Hematopoietic multipotent progenitor cell (in vitro differentiated cells): ENCODE data around the gene DNAJC4. TPM values are rescaled to one million over a fixed set of nuclear protein-coding genes. Genes with fewer than 3 reads are reported as not detected.

Experiments used
- DNase-seq, 3 donors: peaks; one replicate each; pipeline ENCODE4 v3.0.0-alpha.2; 2011 to 2015; ENCODE audit warnings: low read depth in 2 of 3, low spot score in 2 of 3
- total RNA-seq: library from RNA; depleted of rRNA; stranded (reverse); fragments of >200 nt; gene quantifications from one replicate; pipeline ENCODE4 v1.2.3, GENCODE V29; 2012

Gene DNAJC4
- total RNA-seq, 1 donor: 44.7 TPM

DNA sequence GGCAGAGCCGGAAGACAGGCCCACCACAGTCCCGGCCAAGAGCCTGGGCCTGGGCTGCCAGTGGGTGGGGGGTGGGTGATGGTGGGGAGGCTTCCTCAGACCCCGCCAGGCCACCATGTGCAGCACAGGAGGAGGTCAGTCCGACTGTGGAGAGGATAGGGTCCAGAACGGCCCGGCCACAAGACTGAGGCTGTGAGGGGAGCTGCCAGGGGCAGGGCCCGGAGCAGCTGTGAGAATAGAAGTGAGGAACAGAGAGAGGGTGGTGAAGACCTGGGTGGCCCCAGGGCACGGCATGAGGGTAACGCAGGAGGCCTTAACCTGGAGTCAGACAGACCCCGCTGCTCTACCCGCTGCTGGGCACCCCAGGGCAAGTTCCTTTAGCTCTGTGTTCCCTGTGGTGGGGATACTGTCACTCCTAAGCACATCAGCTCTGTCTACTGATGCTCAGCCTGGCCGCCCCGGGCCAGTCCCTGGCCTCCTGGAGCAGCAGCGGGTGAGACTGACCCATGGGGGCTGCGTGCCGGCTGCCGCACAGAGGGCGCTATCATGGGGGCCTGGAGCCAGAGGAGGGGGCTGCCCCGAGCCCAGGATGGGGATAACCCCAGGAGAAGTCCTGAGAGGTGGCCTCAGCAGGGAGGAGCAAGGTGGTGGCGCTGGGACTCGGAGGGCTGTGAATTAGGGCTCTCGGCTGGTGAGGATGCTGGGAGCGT lies 22.1 kb upstream of the DNAJC4 start:
- DNase-seq: no peak

DNA sequence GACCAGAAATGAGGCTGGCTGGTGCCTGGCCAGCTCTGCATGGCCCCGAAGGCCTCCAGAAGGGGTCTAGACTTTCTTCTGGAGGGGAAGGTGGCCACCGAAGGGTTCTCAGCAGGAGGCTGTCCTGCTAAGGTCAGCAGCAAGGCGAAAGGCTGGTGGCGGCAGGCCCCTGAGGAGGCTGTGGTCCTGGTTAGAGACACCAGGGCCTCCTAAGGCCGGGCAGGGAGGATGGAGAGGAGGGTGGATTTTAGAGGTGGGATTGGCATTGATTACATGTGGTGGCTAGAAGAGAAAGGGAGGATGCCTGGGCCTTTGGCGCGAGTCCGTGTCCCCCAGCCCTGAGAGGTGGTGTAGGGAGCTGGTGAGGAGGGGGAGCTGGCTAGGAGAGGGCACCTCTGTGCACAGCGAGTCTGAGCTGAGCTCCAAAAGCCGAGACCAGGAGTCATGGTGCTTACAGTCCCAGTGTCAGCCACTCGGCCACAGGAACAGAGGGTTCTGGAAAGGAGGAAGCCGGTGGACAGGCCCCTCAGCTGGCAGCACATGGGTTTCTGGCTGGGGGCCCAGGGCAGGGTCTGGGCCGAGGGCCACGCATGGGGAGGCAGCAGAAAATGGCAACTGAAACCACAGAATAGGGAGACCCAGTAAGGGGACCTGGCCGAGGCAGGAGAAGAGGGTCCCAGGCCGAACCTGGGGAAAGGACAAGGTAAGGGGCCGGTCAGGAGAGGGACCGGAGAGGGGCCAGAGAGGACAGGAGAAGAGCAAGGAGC lies 21.4 kb upstream of the DNAJC4 start:
- no peak for DNase-seq

DNA sequence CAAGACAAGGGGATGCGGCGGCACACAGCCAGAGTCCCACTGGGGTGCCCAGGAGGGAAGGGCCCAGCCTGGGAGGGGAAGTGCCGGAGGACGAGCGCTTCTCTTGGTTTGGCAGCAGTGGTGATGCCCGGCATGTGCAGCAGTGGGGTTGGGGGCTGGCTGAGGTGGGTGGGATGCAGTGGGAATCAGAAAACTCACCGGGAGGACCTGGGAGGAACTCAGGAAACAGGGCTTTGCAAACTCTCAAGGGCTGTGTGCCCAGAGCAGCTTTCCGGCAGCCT lies 20.8 kb upstream of the DNAJC4 start:
- no peak for DNase-seq

DNA sequence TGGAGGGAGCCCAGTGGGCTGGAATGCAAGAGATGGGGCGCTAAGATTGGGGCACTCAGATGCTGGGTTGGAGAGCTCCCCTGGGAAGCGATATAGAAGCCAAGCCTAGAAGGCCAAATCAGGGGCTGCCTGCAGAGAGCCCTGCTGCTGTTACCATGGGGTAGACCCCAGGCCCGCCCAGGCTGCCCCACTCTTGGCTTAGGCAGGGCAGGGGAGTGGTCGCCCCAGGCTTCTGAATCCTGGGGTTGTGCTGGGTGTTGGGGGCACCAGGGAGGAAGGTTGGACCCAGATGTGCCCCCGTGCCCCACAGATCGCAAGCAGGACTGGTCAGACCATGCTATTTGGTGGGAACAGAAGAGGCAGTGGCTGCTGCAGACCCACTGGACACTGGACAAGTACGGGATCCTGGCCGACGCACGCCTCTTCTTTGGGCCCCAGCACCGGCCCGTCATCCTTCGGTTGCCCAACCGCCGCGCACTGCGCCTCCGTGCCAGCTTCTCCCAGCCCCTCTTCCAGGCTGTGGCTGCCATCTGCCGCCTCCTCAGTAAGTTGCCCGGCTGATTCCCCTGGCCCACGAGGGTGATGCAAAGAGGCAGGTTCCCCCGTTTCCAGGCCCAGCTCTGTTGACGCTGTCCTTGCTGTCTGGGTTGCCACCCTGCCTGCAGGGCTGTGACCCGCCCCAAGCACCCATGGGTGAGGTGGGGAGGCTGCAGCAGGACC lies 19.9 kb upstream of the DNAJC4 start:
- no peak for DNase-seq

DNA sequence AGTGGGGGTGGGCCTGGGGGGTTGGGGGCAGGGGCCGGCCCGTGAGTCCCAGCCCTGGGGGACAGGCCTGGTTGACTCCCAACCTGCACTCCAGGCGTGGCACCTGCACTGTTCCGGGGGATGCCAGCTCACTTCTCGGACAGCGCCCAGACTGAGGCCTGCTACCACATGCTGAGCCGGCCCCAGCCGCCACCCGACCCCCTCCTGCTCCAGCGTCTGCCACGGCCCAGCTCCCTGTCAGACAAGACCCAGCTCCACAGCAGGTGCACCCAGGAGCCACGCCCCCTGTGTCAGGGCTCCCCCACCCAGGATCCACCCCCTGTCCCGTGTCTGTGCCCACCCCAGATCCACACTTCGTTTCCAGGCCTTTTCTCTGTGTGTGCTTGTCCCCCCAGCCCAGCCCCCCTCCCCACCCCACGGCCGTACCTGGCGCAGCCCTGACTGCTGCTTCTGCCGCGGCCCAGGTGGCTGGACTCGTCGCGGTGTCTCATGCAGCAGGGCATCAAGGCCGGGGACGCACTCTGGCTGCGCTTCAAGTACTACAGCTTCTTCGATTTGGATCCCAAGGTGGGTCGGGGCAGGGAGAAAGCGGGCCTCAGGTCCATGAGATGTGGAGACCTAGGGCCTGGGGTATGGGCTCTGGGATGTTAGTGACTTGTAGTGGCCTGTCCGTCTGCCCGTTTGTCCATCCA lies 19.0 kb upstream of the DNAJC4 start:
- no peak for DNase-seq

DNA sequence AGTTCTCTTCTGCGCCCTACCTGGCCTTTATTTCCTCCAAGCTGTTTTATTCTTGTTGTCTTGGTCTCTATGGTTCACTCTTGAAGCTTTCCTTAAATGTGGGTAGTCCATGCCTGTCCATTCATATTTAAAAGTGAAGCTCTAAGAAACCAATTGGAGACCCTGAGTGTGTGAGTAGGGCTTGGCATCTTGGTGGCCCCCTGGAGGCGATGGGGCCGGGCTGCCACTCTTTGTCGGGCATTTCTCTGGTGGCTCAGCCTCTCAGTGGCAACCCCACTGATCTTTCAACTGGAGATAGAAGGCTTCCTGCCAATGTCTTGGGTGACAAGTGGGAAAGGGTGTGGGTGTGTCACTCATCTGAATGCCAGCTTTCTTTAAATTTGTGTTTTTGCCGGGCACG lies 13.5 kb upstream of the DNAJC4 start:
- DNase-seq: peak in 1 of 3 donors; percentile 53

DNA sequence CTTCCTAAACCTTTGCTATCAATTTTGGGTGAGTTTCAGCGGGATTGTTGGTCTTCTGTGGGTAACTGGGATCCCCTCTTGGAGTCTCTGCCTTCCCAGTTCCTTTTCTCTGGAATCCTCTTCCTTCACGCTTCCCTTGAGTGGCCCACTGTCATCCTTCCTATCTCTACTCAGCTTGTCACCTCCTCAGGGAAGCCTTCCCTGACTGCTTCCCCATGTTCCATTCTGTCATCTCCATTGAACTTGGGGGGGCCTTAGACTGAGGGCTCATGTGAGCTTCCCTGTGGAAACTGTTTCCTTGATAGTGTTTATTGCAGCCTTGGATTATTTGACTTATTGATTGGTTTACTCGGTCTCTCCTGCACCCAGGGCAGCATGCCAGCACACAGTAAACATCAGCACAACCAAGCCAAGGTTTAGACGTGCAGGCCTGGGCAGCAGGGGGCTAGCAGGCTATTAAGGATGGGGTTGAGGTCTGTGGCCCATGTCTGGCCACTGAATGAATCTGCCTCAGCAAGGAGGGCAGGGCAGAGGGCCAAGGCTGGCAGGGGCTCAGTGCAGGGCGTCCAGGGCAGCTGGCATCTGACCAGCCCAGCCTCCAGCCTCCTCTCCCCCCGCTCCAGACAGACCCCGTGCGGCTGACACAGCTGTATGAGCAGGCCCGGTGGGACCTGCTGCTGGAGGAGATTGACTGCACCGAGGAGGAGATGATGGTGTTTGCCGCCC lies 11.6 kb upstream of the DNAJC4 start:
- DNase-seq: no peak

DNA sequence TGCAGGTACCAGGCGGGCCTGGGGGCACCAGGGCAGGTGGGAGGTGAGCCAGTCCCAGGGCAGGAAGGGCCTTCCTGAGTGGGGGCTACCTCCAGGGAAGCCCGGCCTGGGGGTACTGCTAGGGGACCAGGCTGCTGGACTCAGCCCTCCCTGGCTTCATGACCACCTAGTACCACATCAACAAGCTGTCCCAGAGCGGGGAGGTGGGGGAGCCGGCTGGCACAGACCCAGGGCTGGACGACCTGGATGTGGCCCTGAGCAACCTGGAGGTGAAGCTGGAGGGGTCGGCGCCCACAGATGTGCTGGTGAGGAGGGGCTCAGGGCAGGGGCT lies 11.0 kb upstream of the DNAJC4 start:
- no peak for DNase-seq

DNA sequence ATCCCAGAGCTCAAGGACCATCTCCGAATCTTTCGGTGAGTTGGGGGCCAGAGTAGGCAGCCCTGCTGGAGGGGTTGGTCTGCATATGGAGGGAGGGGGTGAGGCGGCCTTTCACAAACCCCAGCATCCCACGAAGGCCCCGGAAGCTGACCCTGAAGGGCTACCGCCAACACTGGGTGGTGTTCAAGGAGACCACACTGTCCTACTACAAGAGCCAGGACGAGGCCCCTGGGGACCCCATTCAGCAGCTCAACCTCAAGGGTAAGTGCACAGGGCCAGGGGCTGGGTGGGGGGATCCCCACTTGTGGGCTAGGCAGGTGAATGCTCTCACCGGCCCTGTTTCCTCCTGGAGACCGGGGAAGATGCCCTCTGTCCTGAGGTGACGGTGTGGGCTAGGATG lies 10.6 kb upstream of the DNAJC4 start:
- DNase-seq: no peak

DNA sequence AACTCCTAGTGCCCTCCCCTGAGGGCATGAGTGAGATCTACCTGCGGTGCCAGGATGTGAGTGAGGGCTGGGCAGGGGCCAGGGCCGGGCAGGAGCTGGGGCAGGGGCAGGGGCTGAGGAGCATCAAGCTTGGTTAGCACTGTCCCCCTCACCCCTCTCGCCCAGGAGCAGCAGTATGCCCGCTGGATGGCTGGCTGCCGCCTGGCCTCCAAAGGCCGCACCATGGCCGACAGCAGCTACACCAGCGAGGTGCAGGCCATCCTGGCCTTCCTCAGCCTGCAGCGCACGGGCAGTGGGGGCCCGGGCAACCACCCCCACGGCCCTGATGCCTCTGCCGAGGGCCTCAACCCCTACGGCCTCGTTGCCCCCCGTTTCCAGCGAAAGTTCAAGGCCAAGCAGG lies 10.1 kb upstream of the DNAJC4 start:
- no peak for DNase-seq

DNA sequence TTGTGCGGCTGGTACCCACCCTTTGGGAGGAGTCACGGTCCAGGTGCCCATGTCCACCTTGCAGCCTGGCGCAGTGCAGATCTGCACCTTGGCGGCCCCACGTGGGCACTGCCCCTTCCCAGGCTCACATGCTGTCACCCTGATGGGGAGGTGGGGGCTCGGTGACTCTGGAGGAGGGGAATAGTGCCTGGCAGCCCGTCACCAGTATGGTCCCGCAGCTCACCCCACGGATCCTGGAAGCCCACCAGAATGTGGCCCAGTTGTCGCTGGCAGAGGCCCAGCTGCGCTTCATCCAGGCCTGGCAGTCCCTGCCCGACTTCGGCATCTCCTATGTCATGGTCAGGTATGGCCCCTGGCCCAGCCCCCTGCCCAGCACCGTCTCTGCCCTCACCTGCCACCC lies 9.6 kb upstream of the DNAJC4 start:
- DNase-seq: no peak

DNA sequence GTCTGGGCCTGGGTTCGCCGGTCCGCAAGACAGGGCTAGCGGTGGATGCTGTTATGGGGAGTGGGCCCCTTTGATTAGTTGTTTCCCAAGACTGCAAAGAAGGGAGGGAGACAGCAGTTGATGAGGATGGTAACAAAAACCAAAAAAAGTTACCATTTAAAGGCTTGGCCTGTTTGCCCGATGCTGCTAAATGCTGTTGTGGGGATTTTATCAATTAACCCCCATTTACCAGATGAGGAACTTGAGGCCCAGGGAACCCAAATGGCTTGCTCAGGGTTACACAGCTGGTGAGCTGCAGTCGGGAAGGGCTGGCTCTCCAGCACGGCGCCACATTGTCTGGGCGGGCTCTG lies 7.7 kb upstream of the DNAJC4 start:
- DNase-seq: no peak

DNA sequence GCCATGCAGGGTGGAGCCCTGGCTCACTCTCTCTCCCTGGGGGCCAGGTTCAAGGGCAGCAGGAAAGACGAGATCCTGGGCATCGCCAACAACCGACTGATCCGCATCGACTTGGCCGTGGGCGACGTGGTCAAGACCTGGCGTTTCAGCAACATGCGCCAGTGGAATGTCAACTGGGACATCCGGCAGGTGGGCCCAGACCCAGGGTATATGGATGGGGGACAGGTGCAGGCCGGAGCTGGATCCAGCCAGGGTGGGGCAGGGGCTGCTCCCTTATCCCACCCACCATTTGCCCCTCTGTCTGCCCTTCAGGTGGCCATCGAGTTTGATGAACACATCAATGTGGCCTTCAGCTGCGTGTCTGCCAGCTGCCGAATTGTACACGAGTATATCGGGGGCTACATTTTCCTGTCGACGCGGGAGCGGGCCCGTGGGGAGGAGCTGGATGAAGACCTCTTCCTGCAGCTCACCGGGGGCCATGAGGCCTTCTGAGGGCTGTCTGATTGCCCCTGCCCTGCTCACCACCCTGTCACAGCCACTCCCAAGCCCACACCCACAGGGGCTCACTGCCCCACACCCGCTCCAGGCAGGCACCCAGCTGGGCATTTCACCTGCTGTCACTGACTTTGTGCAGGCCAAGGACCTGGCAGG lies 7.2 kb upstream of the DNAJC4 start:
- DNase-seq: no peak

DNA sequence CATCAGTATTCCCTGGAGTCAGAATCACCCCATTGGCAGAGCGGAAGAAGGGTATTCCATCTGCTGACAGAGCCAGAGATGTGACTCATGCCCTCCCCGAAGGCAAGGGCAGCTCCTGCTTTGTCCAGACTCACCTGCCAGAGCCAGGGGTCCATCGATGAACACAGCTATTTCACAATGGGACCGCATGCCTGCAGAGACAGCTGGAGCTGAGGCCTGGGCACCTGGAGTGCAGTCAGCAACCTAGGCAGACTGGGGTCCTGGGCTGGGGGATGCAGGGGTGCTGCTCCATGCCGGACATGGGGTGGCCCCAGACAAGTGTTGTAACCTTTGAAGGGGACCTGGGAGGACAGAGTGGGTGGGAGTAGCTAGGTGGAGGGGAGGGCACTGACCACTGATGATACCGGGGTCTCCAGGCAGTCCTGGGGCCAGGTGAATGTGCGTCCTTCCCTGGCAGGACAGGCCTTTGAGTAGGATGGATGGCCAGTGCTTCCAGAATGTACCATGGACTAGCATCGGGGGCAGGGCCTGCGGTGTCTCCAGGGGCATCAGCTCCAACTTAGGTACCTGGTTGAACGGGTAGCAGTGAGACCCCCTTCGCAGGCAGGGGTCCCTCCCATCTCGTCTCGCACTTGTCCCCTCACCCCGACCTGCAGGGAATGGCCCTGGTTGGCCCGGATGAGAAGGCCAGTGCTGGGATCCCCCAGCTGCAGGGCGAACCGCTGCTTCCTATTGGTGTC lies 6.0 kb upstream of the DNAJC4 start:
- DNase-seq: no peak

DNA sequence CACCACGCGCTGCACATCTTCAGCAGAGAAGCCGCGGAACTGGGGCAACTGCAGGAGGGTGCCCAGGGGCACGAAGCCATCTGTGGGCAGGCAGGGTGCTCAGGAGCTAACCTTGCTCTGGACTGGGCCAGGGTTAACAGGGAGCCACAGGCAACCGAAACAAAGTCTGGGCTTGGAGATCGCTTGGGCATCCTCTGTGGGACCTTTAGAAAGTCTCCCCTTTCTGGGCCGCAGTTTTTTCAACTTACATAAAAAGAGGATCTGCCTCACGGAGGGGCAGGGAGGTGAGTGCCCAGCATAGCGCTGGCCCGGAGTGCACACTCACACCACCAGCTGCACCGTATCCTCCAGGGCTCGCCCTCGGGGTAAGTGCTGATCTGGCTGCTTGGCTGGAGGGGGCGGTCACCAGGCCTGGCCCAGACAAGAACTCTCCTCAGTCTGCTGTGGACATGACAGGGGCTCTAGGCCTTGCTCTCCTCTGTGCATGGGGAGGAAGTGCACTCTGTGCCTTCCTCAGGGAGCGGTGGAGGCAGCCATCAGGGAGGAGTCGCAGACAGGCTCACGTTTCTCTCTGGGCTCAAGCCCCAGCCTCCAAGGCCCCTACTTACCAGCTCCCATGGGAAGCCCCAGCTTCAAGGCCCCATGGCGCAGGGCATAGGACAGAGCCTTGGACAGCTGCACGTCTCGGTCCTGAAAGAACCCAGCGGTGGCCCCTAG lies 5.3 kb upstream of the DNAJC4 start:
- no peak for DNase-seq

DNA sequence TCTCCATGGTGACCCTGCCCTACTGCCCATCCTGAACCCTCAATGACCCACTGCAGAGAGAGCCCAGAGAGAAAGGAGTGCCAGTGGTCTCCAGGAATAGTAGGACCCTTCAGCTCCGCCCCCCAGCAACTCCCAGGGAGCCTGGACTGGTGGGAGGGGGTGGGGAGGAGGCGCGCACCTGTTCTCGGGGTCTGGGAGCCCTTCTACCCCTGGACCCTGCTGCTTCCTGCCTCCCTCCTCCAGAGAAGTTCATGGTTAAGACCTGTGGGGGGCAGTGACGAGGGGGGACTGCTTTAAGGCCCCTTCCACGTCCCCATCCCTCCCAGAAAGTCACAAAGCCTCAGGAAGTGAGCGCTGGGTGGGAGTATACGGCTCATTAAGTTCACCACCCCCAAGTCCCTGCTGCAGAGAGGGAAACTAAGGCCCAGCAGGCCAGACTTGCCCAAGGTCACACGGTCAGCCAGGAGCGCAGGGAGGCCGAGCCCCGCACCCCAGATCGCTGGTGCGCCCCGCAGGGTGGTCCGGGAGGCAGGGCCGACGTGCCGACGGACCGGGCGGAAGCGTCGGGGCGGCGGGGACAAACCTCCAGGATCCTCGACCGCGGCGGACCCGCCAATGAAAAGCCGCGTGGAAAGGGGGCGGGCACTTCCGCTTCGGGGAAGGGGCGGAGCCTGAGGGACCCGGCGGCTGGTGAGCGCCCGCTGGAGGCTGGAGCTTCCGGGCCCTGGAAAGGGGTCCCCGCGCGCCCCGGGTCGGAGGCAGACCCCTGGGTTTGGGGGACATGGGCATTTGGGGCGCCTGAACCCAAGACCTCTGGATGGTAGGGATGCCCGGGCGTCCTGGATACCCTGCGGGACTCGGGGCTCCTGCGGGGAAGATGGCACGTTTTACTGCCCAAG lies 4.5 kb upstream of the DNAJC4 start, which contains the start of the genes NUDT22 and TRPT1:
Gene NUDT22, plus strand, starts transcription at position 667 of the 899 bp plus-strand sequence. CDS start 379 bp downstream, outside the sequence.
Gene TRPT1, minus strand, starts transcription at position 579 of the 899 bp plus-strand sequence. Its CDS starts 326 bp downstream, at position 253.
- DNase-seq: peak in 2 of 3 donors; percentile 85 to 88

DNA sequence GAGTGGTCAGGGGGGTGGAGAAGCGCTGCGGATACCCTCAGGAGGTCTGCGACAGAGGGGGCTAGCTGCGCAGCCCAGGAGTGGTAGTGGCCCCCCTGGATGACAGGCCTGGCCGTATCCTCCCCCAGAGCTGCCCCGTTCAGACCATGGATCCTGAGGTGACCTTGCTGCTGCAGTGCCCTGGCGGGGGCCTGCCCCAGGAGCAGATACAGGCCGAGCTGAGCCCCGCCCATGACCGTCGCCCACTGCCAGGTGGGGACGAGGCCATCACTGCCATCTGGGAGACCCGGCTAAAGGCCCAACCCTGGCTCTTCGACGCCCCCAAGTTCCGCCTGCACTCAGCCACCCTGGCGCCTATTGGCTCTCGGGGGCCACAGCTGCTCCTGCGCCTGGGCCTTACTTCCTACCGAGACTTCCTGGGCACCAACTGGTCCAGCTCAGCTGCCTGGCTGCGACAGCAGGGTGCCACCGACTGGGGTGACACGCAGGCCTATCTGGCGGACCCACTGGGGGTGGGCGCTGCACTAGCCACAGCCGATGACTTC lies 3.8 kb upstream of the DNAJC4 start:
- peak in 2 of 3 donors; percentile 48 to 64 for DNase-seq
